ENCODE measurements around the gene NPBWR2.

DNA sequence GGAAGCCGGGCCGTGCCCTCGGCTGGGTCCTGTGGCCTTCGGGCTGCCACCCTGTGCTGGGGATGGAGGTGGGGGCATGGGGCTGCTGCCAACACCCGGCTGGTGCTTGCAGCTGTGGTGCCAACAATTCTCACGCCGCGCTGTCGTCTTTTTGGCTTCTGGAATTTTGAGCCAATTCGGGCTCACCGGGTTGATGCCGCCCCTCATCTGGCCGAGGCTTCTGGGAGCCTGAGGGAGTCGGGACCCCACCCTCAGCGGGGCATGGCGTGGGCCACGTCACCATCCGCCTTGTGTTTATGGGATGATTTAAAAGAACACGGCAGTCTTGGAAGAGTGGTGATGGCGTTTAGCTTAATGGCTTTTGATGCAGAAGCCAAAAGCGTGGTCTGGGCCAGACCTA lies 8.7 kb upstream of the NPBWR2 start:
- TF ChIP-seq, protein P1, sequence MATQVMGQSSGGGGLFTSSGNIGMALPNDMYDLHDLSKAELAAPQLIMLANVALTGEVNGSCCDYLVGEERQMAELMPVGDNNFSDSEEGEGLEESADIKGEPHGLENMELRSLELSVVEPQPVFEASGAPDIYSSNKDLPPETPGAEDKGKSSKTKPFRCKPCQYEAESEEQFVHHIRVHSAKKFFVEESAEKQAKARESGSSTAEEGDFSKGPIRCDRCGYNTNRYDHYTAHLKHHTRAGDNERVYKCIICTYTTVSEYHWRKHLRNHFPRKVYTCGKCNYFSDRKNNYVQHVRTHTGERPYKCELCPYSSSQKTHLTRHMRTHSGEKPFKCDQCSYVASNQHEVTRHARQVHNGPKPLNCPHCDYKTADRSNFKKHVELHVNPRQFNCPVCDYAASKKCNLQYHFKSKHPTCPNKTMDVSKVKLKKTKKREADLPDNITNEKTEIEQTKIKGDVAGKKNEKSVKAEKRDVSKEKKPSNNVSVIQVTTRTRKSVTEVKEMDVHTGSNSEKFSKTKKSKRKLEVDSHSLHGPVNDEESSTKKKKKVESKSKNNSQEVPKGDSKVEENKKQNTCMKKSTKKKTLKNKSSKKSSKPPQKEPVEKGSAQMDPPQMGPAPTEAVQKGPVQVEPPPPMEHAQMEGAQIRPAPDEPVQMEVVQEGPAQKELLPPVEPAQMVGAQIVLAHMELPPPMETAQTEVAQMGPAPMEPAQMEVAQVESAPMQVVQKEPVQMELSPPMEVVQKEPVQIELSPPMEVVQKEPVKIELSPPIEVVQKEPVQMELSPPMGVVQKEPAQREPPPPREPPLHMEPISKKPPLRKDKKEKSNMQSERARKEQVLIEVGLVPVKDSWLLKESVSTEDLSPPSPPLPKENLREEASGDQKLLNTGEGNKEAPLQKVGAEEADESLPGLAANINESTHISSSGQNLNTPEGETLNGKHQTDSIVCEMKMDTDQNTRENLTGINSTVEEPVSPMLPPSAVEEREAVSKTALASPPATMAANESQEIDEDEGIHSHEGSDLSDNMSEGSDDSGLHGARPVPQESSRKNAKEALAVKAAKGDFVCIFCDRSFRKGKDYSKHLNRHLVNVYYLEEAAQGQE (IDR thresholded peaks at IDR 0.05; ENCODE audit: insufficient read depth in 1 of 2, low read depth in 2 of 2, low read length in 1 of 2) = no peak
- TF ChIP-seq, protein P2, sequence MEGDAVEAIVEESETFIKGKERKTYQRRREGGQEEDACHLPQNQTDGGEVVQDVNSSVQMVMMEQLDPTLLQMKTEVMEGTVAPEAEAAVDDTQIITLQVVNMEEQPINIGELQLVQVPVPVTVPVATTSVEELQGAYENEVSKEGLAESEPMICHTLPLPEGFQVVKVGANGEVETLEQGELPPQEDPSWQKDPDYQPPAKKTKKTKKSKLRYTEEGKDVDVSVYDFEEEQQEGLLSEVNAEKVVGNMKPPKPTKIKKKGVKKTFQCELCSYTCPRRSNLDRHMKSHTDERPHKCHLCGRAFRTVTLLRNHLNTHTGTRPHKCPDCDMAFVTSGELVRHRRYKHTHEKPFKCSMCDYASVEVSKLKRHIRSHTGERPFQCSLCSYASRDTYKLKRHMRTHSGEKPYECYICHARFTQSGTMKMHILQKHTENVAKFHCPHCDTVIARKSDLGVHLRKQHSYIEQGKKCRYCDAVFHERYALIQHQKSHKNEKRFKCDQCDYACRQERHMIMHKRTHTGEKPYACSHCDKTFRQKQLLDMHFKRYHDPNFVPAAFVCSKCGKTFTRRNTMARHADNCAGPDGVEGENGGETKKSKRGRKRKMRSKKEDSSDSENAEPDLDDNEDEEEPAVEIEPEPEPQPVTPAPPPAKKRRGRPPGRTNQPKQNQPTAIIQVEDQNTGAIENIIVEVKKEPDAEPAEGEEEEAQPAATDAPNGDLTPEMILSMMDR (IDR thresholded peaks at IDR 0.05) = no peak
- TF ChIP-seq SIN3A (IDR thresholded peaks at IDR 0.05; ENCODE audit: borderline replicate concordance, insufficient read depth, low read depth, low read length) = no peak
